Activated CD8-positive, alpha-beta memory T cell treated with anti-CD3 and anti-CD28 coated beads for 48 hours (primary cell): ENCODE data around the gene COA3.

Source experiments
- DNase-seq, 3 experiments: peaks; one replicate each; pipeline ENCODE4 v3.0.0-alpha.2; 2020; ENCODE audit warnings: low read depth in 2 of 3, low spot score in 2 of 3

COA3 gene

GRCh38 chr17:42754782-42755181 is 43.7 kb downstream of the COA3 start:
- no peak for DNase-seq

GRCh38 chr17:42751628-42752027 is 46.9 kb downstream of the COA3 start:
- DNase-seq = no peak

GRCh38 chr17:42750739-42751344 is 47.7 kb downstream of the COA3 start:
- no peak for DNase-seq

GRCh38 chr17:42748908-42749798 is 49.4 kb downstream of the COA3 start:
- no peak for DNase-seq

GRCh38 chr17:42748202-42748907 is 50.1 kb downstream of the COA3 start:
- DNase-seq = no peak
